GM19467 (cell line): ENCODE results near the gene MLPH.
"Not testable (repeated sequence)": the region's sequence is repeated elsewhere in the genome, so short reads cannot be mapped to it uniquely, and the experiment has no call there.

Experiments
- ATAC-seq: cut with Tn5 transposase; IDR thresholded peaks from one replicate; pipeline ENCODE4 v1.9.1; 2021; ENCODE audit warnings: mild to moderate bottlenecking, moderate library complexity; ENCODE audit not compliant: unreplicated experiment

Gene MLPH

DNA sequence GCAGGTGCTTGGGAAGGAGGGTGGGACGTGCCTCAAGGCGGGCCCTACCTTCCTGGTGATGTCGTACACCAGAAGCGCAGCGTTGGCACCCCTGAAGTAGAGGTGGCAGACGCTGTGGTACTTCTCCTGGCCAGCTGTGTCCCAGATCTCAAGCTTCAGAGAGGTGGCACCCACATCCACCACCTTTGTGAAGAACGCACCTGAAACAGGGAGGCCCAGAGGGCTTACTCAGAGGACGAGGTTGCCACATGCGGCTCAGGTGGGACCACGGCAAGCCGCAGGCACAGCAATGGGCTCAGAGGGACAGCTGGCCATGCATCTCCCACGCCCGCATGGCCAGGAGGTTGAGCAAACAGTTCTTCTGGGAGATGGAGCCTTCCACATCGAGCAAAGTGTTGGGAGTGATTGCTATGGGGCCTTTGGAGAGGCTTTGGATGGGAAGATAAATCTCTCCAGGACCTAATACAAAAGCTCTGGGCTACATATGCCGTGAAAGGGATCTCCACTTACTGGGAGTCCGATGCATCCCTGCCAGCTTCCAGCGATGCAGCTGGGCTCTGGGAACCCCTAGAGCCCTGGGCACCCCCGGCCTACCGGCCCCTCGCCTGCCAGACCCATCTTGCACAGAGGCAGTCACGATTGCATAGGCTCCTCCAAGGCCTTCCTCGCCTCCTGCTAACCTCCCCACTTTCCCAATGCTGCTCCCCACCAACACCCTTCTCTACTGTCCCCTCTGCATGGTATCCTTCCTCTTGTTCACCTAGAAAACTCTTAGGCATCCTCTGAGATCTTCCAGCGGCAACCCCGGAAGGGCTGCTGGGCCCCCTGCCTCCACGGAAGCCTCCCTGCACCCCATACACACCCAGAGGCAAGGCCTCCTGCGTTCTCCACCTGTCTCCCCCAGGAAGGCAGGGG lies 91.2 kb downstream of the MLPH start:
- no peak for ATAC-seq

GRCh38 chr2:237581326-237581725 lies 94.3 kb downstream of the MLPH start:
- no peak for ATAC-seq

- no peak for ATAC-seq
These were observed 95.0 kb downstream of the MLPH start for GRCh38 chr2:237581751-237582746.

GRCh38 chr2:237583385-237584295 lies 96.6 kb downstream of the MLPH start:
- no peak for ATAC-seq

- ATAC-seq: no peak
These were observed 98.7 kb downstream of the MLPH start for GRCh38 chr2:237585590-237586221.

DNA sequence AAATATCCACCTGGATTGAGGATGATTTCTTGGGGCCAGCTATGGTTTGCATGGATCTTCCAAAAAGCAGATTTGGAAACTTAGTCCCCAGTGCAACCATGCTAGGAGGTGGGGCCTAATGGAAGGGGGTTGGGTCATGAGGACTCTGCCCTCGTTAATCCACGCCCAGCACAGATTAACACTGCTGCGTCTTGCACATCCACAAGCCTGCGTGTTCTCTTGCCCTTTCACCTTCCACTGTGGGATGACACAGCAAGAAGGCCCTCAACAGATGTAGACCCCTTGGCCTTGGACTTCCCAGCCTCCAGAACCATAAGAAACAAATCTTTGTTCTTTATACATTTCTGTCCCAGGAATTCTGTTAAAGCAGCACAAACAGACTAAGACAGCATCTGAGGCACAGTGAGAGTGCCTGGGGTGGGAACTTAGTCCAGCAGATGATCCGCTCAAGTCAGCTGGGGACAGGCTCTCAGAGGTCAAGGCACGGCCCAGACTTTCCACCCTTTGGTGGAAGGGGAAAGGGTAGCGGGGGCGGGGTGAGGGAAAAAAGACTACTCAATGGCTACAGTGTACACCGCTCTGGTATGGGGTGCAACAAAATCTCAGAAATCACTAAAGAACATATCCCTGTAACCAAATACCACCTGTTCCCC lies 101.1 kb downstream of the MLPH start:
- ATAC-seq: no peak

- no peak for ATAC-seq
These were observed 103.5 kb downstream of the MLPH start, which contains the start of gene RAB17 for GRCh38 chr2:237590272-237591140. Gene RAB17, minus strand, starts transcription at chr2:237590734. Its CDS starts 4,580 bp downstream, at chr2:237586154.

- no peak for ATAC-seq
These were observed 104.3 kb downstream of the MLPH start for GRCh38 chr2:237591141-237591881.

DNA sequence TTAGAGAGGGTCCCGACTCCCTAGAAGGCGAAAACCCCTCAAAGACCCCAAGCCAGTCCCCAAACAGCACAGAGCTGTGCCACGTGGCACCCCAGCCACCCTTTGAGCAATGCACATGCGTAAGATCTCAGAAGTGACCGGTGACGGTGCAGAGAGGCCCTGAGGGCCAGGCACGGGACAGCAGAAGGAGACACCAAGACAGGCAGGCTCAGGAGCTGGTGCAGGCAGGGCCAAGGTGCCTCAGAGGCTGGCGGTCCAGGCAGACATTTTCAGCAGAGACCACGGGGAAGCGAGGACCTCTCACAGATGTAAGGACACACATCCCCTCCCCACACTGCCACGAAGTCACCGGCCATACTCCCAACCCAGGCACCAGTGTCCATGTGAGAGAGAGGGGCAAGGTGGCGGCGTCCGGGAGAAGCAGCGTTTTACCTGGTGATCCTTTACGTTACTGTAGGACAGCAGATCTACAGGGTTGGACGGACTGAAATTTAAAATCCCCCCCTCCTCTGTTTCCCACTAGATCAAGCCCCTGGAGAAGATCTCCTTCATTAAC lies 105.5 kb downstream of the MLPH start:
- ATAC-seq: no peak

GRCh38 chr2:237593036-237593435 lies 106.0 kb downstream of the MLPH start:
- ATAC-seq: no peak

GRCh38 chr2:237593596-237594320 lies 106.7 kb downstream of the MLPH start:
- no peak for ATAC-seq

GRCh38 chr2:237594514-237594871 lies 107.4 kb downstream of the MLPH start:
- no peak for ATAC-seq

GRCh38 chr2:237595829-237596519 lies 108.9 kb downstream of the MLPH start:
- ATAC-seq: not testable (repeated sequence)

DNA sequence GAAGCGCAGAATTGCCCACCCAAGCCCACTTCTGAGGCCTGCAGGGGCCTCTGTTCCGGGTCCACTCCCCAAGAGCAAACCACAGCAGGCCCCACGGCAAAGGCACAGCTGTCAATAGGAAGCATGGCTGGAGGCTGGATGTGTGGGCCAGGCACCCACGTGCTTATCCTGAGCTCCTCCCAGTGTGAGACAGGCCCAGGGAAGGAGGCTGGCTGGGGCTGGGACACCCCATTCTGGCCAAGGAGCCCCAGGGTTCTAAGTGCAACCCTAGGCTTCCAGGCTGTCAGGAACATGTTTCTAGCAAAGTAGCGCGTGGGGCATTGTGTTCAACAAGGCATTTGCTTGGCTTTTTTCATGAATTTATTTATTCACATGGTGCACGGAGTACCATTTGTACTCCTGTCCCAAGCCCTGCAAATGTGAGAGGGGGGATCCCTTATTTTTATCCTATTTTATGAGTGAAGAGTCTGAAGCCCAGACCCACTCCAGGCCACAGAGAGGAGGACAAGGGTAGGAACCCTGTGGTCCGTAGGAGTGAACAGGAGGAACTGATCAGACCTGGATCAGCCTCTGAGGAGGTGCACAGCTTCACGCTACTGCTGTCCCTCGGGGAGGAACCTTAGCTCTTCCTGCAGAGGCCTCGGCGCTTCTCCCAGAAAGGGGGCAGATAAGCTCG lies 109.6 kb downstream of the MLPH start:
- ATAC-seq: no peak
